A673 (cell line): ENCODE data around the gene SPDEF.

Source experiments
- EZH2 ChIP-seq: fragments of 200-600 bp; sonication (generic); IDR thresholded peaks from 2 replicates; pipeline ENCODE4 v1.6.1; 2017; ENCODE audit warnings: borderline replicate concordance, low read depth, mild to moderate bottlenecking, mixed read lengths, antibody characterized with exemption, low read length; ENCODE audit not compliant: poor library complexity, severe bottlenecking
- TF ChIP-seq, protein P1 (sequence below): fragments of 300-800, 200-600 bp; sonication (generic); conservative IDR thresholded peaks from 2 replicates; pipeline ENCODE4 v1.5.1; 2017; ENCODE audit warnings: low read depth, mild to moderate bottlenecking, antibody characterized with exemption, low read length, moderate library complexity, mixed read lengths

DNA sequence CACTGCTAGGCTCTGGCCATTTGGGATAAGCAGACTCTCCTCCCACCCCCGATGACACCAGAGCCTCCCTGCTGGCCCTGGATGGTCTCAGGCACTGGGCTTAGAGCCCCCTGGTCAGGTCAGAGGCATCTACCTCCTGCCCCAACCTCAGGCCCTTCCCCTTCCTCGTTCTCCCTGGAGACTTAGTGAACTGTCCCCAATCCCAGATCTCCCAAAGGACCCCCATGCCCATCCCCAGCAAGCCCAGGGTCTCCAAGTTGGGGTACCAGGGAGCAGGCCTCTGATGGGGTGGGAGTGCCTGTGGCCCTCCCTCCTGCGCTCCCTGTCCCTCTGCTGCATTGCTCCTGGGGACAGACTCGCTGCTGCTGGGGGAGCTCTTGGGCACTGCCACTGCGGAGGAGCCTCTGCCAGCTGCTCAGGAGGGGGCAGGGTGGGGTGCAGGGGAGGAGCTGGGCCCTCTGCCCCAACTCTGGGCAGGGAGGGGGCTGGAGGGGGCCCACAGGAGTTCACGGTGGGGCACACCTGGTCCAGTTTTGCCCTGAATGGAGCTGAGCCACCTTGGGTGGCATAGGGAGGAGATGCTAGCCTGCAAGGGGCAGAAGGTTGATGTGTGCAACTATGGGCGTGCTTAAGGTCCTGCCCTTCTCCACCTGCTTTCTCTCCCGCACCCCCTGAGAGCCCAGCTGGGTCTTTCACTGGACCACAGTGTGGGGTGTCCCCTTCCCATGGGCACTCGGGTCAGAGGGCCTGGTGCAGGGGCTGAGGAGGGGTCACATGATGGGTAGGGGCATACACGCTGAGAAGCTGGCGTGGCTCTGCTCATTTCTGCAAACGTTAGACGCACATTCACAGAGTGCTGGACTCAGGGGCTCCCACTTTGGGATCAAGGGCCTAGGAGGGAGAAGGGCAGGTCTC is 40.4 kb downstream of the SPDEF start:
- TF ChIP-seq, protein P1, sequence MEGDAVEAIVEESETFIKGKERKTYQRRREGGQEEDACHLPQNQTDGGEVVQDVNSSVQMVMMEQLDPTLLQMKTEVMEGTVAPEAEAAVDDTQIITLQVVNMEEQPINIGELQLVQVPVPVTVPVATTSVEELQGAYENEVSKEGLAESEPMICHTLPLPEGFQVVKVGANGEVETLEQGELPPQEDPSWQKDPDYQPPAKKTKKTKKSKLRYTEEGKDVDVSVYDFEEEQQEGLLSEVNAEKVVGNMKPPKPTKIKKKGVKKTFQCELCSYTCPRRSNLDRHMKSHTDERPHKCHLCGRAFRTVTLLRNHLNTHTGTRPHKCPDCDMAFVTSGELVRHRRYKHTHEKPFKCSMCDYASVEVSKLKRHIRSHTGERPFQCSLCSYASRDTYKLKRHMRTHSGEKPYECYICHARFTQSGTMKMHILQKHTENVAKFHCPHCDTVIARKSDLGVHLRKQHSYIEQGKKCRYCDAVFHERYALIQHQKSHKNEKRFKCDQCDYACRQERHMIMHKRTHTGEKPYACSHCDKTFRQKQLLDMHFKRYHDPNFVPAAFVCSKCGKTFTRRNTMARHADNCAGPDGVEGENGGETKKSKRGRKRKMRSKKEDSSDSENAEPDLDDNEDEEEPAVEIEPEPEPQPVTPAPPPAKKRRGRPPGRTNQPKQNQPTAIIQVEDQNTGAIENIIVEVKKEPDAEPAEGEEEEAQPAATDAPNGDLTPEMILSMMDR = no peak
- TF ChIP-seq EZH2 = no peak
